ENCODE data around the gene BCOR.

BCOR gene

DNA sequence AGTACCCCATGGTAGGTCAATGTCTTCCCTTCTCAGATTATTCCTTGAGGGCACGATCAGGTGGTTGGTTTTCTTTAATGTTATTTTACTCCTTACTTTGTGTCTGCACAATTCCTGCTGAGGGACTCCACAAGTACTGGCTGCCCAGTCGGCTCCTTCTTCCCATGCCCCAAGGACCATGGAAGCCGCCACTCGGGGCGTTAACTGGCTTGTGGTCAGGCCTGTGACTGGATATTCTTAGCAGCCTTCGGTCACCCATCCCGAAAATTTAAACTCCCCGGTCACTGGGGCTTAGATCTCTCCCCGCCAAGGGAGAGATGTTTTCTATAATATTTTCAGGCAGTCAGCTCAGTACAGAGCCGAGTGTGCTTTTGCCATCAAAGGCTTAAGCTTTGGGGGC lies 24.7 kb upstream of the BCOR start:
- TF ChIP-seq TAF1 (IDR thresholded peaks at IDR 0.05; ENCODE audit: low read depth), result no peak
- TF ChIP-seq, protein P1, sequence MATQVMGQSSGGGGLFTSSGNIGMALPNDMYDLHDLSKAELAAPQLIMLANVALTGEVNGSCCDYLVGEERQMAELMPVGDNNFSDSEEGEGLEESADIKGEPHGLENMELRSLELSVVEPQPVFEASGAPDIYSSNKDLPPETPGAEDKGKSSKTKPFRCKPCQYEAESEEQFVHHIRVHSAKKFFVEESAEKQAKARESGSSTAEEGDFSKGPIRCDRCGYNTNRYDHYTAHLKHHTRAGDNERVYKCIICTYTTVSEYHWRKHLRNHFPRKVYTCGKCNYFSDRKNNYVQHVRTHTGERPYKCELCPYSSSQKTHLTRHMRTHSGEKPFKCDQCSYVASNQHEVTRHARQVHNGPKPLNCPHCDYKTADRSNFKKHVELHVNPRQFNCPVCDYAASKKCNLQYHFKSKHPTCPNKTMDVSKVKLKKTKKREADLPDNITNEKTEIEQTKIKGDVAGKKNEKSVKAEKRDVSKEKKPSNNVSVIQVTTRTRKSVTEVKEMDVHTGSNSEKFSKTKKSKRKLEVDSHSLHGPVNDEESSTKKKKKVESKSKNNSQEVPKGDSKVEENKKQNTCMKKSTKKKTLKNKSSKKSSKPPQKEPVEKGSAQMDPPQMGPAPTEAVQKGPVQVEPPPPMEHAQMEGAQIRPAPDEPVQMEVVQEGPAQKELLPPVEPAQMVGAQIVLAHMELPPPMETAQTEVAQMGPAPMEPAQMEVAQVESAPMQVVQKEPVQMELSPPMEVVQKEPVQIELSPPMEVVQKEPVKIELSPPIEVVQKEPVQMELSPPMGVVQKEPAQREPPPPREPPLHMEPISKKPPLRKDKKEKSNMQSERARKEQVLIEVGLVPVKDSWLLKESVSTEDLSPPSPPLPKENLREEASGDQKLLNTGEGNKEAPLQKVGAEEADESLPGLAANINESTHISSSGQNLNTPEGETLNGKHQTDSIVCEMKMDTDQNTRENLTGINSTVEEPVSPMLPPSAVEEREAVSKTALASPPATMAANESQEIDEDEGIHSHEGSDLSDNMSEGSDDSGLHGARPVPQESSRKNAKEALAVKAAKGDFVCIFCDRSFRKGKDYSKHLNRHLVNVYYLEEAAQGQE (IDR thresholded peaks at IDR 0.05; ENCODE audit: low read depth), result no peak
- TF ChIP-seq YY1 (IDR thresholded peaks at IDR 0.05; ENCODE audit: low read depth), result no peak
- TF ChIP-seq EP300 (IDR thresholded peaks at IDR 0.05; ENCODE audit: borderline replicate concordance), result no peak
- no peak for TF ChIP-seq FOXM1 (IDR thresholded peaks at IDR 0.05; ENCODE audit: borderline replicate concordance, low read depth)
- TF ChIP-seq EGR1 (IDR thresholded peaks at IDR 0.05), result no peak
- TF ChIP-seq NFIC (IDR thresholded peaks at IDR 0.05), result no peak
- no peak for TF ChIP-seq TCF12 (IDR thresholded peaks at IDR 0.05; ENCODE audit: low read depth)
- no peak for TF ChIP-seq CREB1 (IDR thresholded peaks at IDR 0.05; ENCODE audit: low read depth)

DNA sequence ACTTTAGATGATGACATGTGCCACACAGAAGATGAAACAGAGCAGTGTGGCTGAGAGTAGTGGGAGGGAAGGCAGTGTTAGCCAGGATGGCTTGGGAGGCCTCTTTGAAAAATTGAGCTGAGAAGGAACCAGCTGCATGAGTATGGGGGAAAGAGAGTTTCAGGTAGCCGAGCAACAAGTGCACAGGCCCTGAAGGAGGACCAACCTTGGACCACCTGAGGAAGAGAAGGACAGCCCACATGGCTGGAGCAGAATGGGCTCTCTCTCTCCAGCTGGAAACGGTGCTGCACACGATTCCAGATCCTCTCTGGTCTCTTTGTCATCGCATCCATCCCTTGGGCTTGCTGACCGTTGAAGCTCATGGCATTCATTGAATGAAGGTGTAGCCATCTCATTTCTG lies 23.9 kb upstream of the BCOR start:
- no peak for TF ChIP-seq CEBPB (IDR thresholded peaks at IDR 0.05)
- TF ChIP-seq EP300 (IDR thresholded peaks at IDR 0.05; ENCODE audit: borderline replicate concordance), result no peak

DNA sequence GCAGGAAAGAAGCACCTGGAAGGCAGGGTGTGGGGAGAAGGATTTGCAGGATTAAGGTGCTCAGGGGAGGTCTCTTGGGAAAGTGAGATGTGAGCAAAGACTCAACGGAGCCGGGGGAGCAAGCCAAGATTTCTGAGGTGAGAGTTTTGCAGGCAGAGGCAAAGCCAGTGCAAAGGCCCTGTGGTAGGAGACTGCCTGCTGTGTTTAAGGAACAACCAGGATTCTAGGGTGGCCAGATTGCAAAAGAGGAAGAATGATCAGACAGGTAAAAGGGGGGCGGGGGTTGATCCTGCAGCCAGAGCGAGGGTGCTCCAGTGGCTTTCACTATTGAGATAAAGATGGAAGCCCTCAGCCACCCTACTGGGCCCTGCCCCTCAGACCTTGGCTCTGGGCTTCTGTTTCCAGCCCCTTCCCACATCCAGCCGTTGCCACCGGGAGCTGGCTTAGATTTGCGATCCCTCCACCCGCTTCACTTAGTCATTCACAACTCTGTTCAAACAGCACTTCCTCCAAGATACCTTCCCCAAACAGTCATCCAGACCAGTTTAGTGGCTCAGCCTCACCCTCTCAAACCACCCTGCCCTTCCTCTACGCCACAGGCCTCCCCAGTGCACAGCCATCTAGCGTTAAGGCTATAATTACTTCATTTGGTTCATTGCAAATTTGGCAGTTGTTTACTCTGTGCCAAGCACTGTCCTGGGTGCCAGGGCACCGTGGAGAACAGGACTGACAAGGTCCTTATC lies 23.3 kb upstream of the BCOR start:
- TF ChIP-seq TCF12 (IDR thresholded peaks at IDR 0.05; ENCODE audit: low read depth) (no peak), FOXM1 (IDR thresholded peaks at IDR 0.05; ENCODE audit: borderline replicate concordance, low read depth) (no peak), EGR1 (IDR thresholded peaks at IDR 0.05) (no peak), CEBPB (IDR thresholded peaks at IDR 0.05) (no peak), TAF1 (IDR thresholded peaks at IDR 0.05; ENCODE audit: low read depth) (no peak), YY1 (IDR thresholded peaks at IDR 0.05; ENCODE audit: low read depth) (no peak)
- TF ChIP-seq, protein P2, sequence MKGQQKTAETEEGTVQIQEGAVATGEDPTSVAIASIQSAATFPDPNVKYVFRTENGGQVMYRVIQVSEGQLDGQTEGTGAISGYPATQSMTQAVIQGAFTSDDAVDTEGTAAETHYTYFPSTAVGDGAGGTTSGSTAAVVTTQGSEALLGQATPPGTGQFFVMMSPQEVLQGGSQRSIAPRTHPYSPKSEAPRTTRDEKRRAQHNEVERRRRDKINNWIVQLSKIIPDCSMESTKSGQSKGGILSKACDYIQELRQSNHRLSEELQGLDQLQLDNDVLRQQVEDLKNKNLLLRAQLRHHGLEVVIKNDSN (IDR thresholded peaks at IDR 0.05), result no peak

DNA sequence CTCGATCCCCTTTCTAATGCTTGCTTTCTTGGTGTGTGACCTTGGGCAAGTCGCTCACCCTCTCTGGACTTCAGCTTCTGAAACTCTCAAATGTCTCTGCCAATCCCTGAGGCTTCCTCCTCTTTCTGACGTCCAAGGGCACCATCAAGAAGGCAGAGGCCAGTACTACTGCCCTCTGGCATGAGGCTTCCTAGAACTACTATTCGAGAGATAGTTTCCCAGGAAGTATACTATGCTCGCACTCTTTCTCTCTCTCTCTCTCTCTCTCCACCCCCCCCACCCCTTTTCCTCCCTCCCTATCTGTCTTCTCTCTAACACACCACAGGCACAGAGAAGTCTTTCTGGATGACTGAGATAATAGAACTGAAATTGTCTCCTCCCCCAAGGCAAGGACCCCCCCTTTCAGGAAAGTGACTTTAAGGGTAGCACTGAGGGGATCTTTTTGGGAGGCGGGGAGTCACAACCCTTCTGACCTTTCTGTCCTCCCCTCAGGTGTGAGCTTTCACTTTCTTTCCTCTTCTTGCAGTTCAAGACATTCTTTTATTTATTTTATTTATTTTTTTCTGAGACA lies 20.0 kb upstream of the BCOR start:
- TF ChIP-seq TCF12 (IDR thresholded peaks at IDR 0.05; ENCODE audit: low read depth), result no peak
- no peak for TF ChIP-seq CEBPB (IDR thresholded peaks at IDR 0.05)
- TF ChIP-seq, protein P1 (IDR thresholded peaks at IDR 0.05; ENCODE audit: low read depth), result no peak
- TF ChIP-seq CREB1 (IDR thresholded peaks at IDR 0.05; ENCODE audit: low read depth), result no peak
- TF ChIP-seq YY1 (IDR thresholded peaks at IDR 0.05; ENCODE audit: low read depth), result no peak
- no peak for TF ChIP-seq RAD21 (IDR thresholded peaks at IDR 0.05; ENCODE audit: low read depth)
- TF ChIP-seq EGR1 (IDR thresholded peaks at IDR 0.05), result no peak
- TF ChIP-seq, protein P3, sequence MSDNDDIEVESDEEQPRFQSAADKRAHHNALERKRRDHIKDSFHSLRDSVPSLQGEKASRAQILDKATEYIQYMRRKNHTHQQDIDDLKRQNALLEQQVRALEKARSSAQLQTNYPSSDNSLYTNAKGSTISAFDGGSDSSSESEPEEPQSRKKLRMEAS (IDR thresholded peaks at IDR 0.05), result no peak
- TF ChIP-seq FOXM1 (IDR thresholded peaks at IDR 0.05; ENCODE audit: borderline replicate concordance, low read depth), result no peak

DNA sequence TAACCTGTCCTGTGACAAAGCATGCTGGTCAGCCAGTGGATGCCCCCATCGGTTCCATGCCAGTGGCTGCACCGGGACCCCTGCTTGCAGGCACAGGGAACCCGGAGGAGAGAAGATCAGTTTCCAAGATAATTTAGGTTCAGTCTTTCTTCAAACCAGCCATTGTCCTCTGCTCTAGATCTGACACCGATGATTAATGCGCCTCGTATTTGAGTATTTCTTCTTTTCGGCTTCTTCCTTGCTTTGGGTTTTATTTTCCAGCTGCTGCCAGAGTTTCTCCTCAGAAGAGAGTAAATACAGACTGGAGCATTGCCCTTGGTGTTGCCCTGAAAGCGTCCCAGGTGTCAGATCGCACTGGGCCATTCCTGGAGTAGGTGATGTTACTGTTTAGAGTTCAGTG lies 19.2 kb upstream of the BCOR start:
- TF ChIP-seq RAD21 (IDR thresholded peaks at IDR 0.05; ENCODE audit: low read depth) (no peak), EGR1 (IDR thresholded peaks at IDR 0.05) (no peak), ZBTB7A (IDR thresholded peaks at IDR 0.05; ENCODE audit: low read depth) (no peak), CEBPB (IDR thresholded peaks at IDR 0.05) (no peak), EP300 (IDR thresholded peaks at IDR 0.05; ENCODE audit: borderline replicate concordance) (no peak), TAF1 (IDR thresholded peaks at IDR 0.05; ENCODE audit: low read depth) (no peak), TEAD4 (IDR thresholded peaks at IDR 0.05) (no peak)
- TF ChIP-seq, protein P3 (IDR thresholded peaks at IDR 0.05), result no peak
- TF ChIP-seq, protein P2 (IDR thresholded peaks at IDR 0.05), result no peak
- TF ChIP-seq, protein P1 (IDR thresholded peaks at IDR 0.05; ENCODE audit: low read depth), result no peak

Measured in Ishikawa (cell line).